NCI-H1694 treated with DMSO at 0.1 percent for 48 hours (cell line): ENCODE results near the gene OBSCN.
"Not testable (repeated sequence)": the region's sequence is repeated elsewhere in the genome, so short reads cannot be mapped to it uniquely, and the experiment has no call there.

Source experiments
- DNase-seq: peaks from one replicate; lab custom pipeline; 2025; lab: John Stamatoyannopoulos, UW

Gene OBSCN

DNA sequence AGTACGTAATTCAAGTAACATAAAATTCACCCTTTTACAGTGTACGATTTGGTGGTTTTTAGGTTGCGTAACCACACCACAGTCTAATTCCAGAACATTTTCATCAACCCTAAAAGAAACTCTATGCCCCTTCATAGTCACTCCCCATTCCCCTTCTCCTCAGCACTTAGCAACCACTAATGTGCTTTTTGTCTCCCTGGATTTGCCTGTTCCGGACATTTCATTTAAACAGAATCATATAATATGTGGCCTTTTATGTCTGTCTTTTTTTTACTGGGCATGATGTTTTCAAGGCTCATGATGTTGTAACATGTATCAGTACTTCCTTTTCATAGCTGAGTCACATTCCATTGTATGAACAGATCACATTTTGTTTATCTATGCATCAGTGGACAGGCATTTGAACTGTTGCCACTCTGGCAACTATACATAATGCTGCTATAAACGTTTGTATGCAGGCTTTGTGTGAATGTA lies 20.8 kb downstream of the OBSCN start:
- no peak for DNase-seq

DNA sequence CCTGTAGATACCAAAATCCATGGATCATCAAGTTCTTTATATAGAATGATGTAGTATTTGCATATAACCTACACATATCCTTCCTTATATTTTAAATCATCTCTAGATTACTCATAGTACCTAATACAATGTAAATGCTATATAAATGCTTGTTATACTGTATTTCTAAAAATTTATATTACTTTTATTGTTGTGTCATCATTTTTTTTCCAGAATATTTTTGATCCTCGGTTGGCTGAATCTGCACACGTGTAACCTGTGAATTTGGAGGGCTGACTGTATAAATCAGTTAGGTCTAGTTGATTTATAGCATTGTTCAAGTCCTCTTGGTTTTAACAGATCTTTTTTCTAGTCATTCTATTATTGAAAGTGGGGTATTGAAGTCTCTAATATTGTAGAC lies 23.3 kb downstream of the OBSCN start:
- DNase-seq: no peak

DNA sequence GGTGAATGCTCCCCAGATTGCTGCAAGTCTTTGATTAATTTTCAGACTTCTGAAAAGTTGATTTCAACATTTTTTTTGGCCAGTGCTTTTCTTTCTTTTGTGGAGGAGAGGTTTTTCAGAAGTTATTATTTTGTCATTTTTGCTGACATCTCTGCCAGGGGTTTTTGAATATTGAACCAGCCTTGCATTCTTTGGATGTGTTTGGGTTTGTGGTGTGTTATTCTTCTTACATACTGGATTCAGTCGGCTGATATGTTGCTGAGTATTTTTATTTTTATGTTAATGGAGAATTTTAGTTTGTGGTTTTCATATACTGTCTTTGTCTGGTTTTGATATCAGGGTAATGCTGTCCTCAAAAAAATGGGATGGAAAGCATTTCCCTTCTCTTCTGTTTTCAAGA lies 25.3 kb downstream of the OBSCN start:
- no peak for DNase-seq

DNA sequence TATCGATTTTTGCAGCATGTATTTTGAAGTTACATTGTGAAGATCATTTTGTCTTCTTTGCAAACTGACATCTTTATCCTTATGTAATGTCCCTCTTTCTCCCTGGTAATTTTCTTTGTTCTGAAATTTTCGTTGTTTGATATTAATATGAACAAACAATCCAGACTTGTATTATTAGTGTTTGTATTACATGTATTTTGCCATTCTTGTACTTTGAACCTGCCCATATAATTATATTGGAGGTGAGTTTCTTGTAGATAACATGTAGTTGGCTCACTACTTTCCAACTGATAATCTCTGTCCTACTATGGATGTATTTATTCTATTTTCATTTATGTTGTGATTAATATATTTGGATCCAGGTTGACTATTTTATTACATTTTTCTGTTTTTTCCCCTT lies 27.1 kb downstream of the OBSCN start:
- DNase-seq: no peak

DNA sequence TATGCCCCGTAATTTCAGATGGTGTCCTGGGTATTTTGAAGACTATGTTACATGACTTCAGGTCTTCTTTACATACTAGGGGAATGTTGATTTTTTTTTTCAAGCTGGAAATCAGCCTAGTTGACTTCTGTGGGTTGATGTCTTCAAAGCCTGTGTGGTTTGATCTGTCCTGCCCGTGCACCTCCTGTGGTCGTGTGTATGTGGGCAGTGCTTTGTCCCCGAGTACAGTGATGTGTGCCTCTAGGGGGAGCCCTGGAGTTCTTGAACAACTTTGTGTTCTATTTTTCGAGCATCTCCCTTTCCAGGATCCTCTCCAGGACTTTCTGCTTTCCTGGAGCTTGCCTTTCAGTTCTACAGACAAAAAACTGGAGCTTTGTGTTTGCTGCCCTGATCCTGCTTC lies 28.9 kb downstream of the OBSCN start:
- DNase-seq: no peak

DNA sequence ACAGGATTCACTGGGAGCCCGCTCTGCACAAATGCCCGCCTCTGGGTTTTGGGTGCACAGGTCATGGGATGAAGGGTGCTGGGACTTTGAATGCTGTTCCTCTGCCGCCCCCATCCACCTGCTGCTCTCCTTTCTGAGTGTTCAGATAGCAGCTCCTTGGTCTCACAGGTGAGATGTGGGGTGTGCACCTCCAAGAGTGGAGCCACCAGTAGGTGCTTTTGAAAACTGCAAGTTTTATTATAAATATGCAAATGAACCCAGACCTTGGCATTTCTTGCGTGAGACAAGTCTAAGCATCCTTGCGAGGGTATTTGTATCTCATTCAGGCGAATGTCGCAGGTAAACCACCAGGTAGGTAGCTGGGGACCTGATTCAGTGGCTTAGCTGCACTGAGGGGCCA lies 30.2 kb downstream of the OBSCN start:
- no peak for DNase-seq

DNA sequence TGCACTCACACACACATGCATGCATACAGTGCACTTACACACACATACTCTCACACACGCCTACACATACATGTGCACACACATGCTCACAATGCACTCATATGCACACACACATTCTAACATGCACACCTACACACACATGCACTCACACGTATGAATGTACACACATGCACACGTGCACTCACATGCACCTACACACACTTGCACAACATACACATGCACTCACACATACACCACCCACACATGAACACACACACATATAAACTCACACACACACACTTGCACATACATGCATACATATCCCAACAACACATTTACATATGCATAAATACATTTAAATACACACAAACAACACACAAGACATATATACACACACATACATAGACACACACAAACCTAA lies 30.6 kb downstream of the OBSCN start:
- no peak for DNase-seq

DNA sequence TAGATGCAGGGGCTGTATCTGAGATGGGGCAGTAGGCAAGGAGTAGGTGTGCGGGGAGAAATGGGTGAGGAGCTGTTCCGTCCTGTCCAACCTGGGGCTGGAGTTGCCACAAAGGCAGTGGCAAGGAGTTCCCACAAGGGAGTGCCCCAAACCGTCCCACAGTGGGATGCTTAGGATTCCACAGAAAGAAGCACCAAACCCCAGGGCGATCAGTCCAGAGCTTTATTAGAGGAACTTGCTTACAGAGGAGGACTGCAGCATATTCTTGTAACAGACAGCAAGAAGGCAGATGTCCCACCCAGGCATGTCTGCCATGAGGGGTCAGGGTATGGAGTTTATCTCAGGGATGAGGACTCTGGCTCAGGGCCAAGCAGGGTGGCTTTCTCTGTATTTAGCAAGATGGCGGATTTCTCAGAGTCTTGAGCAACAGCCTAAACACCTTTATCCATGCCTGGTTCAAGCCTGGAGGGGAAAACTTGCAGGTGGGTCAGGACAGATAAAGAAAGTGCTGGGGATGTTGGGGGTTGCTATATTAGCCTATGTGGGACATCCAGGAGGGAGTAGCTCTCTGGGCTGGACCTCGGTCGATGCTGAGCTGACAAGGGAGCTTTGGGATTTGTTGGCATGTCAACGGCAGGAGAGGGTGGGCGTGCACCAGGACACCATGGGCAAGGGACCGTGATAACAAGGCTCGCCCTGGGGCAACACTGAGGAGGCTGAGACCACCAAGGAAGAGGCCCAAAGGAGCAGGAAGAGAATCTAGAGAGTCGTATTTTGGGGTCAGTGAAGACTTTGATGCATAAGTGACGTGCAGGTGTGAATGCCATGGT lies 32.8 kb downstream of the OBSCN start:
- DNase-seq: no peak

DNA sequence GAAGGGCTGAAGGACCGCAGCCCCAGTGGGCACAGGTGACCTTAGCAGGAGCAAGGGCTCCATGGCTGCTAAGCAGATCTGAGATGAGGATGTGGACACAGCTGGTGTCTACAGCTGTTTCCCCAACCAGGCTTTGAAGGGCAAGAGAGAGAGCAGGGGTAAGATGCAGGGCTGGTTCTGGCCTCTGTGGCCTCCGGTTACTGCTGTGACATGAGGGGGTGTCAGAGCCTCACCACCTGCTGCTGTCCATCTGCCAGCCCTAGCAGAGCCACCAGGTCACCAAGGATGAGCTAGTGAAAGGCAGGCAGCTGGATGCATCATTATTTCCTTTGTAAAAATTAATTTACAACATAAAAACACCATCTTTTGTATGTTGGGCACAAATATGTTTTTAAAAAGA lies 33.4 kb downstream of the OBSCN start:
- DNase-seq: no peak

DNA sequence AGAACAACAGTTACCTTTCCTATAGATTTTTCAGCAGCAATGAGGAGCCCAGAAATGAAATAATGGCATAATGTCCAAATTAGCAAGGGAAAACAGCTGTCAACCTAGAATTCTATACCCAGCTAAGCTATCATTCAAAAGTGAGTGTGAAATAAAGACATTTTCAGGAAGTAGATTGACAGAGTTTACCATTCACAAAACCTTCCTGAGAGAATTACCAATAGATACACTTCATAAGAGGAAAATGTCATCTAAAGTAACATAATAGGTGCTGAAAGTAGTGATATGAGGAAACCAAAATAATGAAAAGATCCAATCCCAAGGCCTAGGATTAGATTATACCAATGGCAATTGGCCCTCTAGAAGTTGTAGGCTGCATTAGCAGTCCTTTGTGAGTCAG lies 34.6 kb downstream of the OBSCN start:
- no peak for DNase-seq

DNA sequence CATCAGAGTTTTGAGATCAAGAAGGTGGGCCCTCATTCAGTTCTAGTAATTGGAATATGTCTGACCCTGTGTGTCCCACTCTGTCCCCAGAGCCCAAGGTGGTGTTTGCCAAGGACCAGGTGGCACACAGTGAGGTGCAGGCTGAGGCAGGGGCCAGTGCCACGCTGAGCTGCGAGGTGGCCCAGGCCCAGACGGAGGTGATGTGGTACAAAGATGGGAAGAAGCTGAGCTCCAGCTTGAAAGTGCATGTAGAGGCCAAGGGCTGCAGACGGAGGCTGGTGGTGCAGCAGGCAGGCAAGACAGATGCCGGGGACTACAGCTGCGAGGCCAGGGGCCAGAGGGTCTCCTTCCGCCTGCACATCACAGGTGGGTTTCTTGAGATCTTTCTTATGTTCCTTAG lies 35.2 kb downstream of the OBSCN start:
- DNase-seq: no peak

DNA sequence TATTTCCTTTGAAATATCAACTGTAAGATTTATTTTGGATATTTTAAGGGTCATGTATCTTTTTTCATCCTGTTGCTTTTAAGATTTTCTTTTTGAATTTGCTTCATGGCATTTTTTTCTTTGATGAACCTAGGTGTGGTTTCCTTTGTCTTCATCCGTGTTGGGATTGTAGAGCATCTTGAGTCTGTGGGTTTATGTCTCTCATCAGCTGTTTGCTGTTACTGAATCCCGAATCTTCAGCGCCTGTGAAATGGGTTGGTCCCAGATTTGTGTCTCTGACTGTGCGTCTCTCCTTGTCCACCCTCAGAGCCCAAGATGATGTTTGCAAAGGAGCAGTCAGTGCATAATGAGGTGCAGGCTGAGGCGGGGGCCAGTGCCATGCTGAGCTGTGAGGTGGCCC lies 36.1 kb downstream of the OBSCN start:
- not testable (repeated sequence) for DNase-seq

DNA sequence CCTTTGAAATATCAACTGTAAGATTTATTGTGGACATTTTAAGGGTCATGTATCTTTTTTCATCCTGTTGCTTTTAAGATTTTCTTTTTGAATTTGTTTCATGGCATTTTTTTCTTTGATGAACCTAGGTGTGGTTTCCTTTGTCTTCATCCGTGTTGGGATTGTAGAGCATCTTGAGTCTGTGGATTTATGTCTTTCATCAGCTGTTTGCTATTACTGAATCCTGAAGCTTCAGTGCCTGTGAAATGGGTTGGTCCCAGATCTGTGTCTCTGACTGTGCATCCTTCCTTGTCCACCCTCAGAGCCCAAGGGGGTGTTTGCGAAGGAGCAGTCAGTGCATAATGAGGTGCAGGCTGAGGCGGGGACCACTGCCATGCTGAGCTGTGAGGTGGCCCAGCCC lies 37.3 kb downstream of the OBSCN start:
- no peak for DNase-seq

DNA sequence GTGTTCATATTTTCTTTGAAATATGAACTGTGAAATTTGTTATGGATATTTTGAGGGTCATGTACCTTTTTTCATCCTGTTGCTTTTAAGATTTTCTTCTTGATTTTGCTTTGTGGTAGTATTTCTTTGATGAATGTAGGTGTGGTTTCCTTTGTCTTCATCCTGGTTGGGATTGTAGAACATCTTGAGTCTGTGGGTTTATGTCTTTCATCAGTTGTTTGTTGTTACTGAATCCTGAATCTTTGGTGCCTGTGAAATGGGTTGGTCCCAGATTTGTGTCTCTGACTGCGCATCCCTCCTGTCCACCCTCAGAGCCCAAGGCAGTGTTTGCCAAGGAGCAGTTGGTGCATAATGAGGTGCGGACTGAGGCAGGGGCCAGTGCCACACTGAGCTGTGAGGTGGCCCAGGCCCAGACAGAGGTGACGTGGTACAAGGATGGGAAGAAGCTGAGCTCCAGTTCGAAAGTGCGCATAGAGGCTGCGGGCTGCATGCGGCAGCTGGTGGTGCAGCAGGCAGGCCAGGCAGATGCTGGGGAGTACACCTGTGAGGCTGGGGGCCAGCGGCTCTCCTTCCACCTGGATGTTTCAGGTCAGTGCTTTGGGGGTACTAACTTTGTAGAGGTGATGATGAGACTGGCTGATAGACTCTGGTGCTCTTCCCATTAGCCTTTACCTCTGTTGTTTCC lies 38.5 kb downstream of the OBSCN start:
- no peak for DNase-seq

DNA sequence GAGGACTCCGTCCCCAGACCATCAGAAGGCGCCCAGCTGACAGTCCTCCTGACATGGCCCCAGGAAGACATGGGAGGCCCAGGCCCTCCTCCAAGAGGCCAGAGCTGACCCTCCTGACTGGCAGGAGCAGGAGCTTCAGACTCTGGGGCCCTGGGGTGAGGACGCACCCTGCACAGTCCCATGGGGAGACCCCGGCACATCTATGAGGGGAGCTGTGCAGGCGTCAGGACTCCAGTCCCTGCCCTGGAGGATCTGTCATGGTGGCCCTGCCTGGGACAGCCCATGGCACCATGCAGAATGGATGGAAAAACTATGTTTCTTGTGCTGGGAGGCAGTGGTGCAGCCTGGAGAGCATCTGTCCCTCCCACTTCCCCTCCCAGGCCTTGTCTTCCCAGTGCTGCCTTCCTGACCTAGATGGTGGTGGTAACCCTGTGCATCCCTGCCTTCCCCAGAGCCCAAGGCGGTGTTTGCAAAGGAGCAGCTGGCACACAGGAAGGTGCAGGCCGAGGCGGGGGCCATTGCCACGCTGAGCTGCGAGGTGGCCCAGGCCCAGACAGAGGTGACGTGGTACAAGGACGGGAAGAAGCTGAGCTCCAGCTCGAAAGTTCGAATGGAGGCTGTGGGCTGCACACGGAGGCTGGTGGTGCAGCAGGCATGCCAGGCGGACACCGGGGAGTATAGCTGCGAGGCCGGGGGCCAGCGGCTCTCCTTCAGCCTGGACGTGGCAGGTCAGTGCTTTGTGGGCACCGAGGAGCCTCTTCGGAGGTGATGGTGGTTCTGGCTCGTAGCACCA lies 41.9 kb downstream of the OBSCN start:
- no peak for DNase-seq

DNA sequence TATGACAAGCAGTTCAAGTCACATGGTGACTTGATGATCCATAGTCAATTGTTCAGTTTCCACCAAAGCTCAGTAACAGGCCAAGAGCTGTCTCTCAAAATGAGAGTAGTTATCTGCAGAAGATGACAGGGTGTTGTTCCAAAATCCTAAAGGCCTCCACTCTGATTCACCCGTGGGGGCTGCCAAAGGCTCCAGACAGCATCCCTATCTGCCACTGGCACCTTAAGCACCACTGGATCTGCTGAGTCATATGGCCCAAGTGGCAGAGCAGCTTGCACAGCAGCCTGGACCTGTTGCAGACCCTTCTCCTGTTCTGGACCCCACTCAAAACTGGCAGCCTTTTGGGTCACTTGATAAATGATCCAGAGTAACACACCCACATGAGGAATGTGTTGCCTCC lies 44.6 kb downstream of the OBSCN start:
- not testable (repeated sequence) for DNase-seq

DNA sequence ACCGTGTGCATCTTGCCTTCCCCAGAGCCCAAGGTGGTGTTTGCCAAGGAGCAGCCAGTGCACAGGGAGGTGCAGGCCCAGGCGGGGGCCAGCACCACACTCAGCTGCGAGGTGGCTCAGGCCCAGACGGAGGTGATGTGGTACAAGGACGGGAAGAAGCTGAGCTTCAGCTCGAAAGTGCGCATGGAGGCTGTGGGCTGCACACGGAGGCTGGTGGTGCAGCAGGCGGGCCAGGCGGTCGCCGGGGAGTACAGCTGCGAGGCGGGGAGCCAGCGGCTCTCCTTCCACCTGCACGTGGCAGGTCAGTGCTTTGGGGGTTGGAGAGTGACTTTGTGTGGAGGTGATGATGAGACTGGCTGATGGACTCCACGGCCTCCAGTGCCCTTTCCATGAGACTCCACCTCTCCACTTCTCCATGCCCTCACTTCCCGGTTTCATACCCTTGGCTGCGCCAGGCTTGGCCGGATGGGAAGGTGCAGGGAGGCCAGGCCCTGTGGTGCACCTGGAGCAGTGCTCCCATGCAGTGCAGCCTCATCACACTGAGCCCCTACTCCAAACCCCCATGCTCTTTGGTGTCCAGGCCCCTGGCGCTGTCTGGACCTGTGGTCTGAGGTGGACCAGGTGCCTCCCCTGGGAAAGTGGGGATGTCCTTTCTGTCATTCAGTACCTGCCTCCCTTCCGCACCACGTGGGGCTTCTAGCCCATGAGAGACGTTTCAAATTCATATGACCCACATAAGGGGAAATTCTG lies 49.0 kb downstream of the OBSCN start:
- no peak for DNase-seq

DNA sequence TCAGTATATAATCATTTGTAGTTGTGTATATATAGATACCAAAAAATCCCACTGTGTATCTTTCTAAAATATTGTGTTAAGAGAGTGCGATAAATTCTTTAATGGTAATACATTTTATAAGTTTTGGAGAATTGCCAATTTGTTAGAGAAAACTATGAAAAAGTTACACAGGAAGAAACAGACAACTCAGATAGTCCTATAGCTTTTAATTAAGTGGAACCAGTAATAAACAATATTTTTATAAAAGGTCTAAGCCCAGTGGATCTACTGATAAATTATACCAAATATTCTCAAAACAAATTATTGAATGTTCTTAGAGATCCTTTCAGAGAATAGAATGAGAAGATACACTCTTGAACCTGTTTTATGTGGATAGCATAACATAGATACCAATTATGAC lies 50.6 kb downstream of the OBSCN start:
- no peak for DNase-seq

DNA sequence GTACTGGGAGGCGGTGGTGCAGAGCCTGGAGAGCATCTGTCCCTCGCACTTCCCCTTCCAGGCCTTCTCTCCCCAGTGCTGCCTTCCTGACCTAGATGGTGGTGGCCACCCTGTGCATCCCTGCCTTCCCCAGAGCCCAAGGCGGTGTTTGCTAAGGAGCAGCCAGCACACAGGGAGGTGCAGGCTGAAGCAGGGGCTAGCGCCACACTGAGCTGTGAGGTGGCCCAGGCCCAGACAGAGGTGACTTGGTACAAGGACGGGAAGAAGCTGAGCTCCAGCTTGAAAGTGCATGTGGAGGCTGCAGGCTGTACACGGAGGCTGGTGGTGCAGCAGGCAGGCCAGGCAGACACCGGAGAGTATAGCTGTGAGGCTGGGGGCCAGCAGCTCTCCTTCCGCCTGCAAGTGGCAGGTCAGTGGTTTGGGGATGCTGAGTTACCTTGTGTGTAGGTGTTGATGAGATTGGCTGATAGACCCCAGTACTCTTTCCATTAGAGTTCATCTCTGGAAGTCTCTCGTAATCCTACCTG lies 51.6 kb downstream of the OBSCN start:
- no peak for DNase-seq

DNA sequence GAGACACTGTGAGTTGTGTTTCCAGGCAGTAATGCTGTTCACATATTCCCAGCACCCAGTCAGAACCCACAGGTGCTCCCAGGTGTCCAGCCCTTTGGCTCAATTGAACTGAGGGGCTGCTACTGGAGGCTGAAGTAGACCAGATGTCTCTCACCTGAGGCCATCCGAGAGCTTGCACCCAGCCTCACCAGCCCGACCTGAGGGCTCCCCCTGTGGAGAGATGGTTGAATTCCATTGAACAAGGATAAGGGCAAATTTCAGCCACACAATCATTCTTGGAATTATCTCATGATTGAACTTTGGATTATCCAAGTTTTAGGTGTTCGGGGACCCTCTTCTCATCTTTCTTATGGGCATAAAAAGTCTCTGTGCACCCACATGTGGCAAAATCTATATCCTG lies 52.1 kb downstream of the OBSCN start:
- DNase-seq: no peak

DNA sequence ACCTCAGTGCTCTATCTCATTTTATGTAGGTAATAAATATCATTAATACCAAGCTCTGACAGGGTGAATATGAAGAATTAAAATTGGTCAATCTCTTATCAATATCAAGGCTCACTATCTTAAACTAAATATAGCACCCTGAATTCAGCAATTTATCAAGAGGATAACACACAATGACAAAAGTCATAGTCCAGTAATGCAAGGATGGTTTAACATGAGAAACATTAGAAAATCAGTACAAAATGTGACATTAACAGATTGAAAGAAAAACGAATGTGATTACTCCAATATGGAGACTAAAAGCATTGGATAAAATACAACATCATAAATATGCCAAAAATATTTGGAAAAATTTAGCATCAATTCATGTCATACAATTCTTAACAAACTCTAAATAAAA lies 53.9 kb downstream of the OBSCN start:
- DNase-seq: no peak

DNA sequence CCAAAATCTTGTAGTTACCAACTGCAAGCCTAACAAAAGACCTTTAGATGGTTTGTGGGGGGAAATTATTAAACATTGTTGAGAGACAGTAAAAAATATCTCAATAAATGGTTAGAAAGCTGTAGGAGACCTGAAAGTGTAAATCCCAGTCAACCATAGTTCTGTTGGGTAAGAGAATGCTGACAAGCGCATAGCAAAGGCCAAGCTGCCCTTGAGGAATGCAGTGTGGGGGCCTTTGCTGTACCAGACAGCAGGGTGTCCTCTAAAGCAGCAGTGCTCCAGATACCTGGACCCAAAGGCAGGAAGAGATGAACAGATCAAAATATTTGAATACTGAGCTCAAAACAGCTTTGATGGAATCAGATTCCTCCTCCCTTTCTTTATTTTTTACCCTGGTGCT lies 54.6 kb downstream of the OBSCN start:
- DNase-seq: no peak
